Measurements from ENCODE around the gene REM1. TPM values are rescaled to one million over a fixed set of nuclear protein-coding genes. Genes with fewer than 3 reads are reported as not detected.
"Not testable (repeated sequence)": the region's sequence is repeated elsewhere in the genome, so short reads cannot be mapped to it uniquely, and the experiment has no call there.

The REM1 gene
- total RNA-seq, 2 donors from 2014 or later, result 0.32 to 0.44 TPM

- Histone ChIP-seq H3K4me1 (no peaks in the 10 kb centered on the region), H3K36me3 (no peaks in the 10 kb centered on the region), H3K27ac (no peak overlapping the region), H3K27me3 (no peaks in the 10 kb centered on the region), H3K4me3 (no peak overlapping the region), H3K9ac (ENCODE audit: low read depth in 2 of 2, low read length in 2 of 2) (no peak overlapping the region), H3K9me3 (no peaks in the 10 kb centered on the region)
- no peak for TF ChIP-seq CTCF (IDR thresholded peaks at IDR 0.05)
- intact Hi-C loops (cut with DNase I), result no loop called here
- DNase-seq, result no peak
Measured at GRCh38 chr20:31446084-31446819, 28.8 kb upstream of the REM1 start.

- intact Hi-C loops (cut with DNase I), result no loop called here
- H3K27ac ChIP-seq, result no peak overlapping the region
- no peaks in the 10 kb centered on the region for H3K36me3 ChIP-seq
- TF ChIP-seq CTCF (IDR thresholded peaks at IDR 0.05), result no peak
- no peak overlapping the region for H3K4me3 ChIP-seq
- no peaks in the 10 kb centered on the region for H3K4me1 ChIP-seq
- H3K9ac ChIP-seq (ENCODE audit: low read depth in 2 of 2, low read length in 2 of 2), result no peak overlapping the region
- DNase-seq, result no peak
- no peaks in the 10 kb centered on the region for H3K27me3 ChIP-seq
- H3K9me3 ChIP-seq, result no peaks in the 10 kb centered on the region
Measured at GRCh38 chr20:31449511-31450414, 25.3 kb upstream of the REM1 start.

- Histone ChIP-seq H3K27ac (no peak overlapping the region), H3K9me3 (no peaks in the 10 kb centered on the region), H3K27me3 (no peaks in the 10 kb centered on the region), H3K4me1 (no peaks in the 10 kb centered on the region), H3K9ac (ENCODE audit: low read depth in 2 of 2, low read length in 2 of 2) (no peak overlapping the region), H3K4me3 (no peak overlapping the region), H3K36me3 (no peaks in the 10 kb centered on the region)
- intact Hi-C loops (cut with DNase I), result no loop called here
- TF ChIP-seq CTCF (IDR thresholded peaks at IDR 0.05), result no peak
- no peak for DNase-seq
Measured at GRCh38 chr20:31452575-31452974, 22.5 kb upstream of the REM1 start.

- Histone ChIP-seq H3K4me3 (no peak overlapping the region), H3K9me3 (no peaks in the 10 kb centered on the region), H3K27ac (no peak overlapping the region), H3K4me1 (no peaks in the 10 kb centered on the region), H3K27me3 (no peaks in the 10 kb centered on the region), H3K9ac (ENCODE audit: low read depth in 2 of 2, low read length in 2 of 2) (no peak overlapping the region), H3K36me3 (no peaks in the 10 kb centered on the region)
- TF ChIP-seq CTCF (IDR thresholded peaks at IDR 0.05), result no peak
- intact Hi-C loops (cut with DNase I), result no loop called here
- no peak for DNase-seq
Measured at GRCh38 chr20:31454361-31454760, 20.7 kb upstream of the REM1 start.

GRCh38 chr20:31470946-31471345 is 4.1 kb upstream of the REM1 start:
- H3K4me3 ChIP-seq; H3K9ac ChIP-seq (ENCODE audit: low read depth in 2 of 2, low read length in 2 of 2); DNase-seq; H3K9me3 ChIP-seq; H3K4me1 ChIP-seq; intact Hi-C loops (cut with DNase I); H3K27me3 ChIP-seq; H3K36me3 ChIP-seq; H3K27ac ChIP-seq: not testable (repeated sequence)
